NCI-H2107 treated with DMSO at 0.1 percent for 48 hours (cell line): Measurements from ENCODE around the gene HIVEP1.
"Not testable (repeated sequence)": the region's sequence is repeated elsewhere in the genome, so short reads cannot be mapped to it uniquely, and the experiment has no call there.

Experiments used
- DNase-seq: peaks from one replicate; lab custom pipeline; 2025; ENCODE audit not compliant: unreplicated experiment; lab: John Stamatoyannopoulos, UW

Gene HIVEP1

DNA sequence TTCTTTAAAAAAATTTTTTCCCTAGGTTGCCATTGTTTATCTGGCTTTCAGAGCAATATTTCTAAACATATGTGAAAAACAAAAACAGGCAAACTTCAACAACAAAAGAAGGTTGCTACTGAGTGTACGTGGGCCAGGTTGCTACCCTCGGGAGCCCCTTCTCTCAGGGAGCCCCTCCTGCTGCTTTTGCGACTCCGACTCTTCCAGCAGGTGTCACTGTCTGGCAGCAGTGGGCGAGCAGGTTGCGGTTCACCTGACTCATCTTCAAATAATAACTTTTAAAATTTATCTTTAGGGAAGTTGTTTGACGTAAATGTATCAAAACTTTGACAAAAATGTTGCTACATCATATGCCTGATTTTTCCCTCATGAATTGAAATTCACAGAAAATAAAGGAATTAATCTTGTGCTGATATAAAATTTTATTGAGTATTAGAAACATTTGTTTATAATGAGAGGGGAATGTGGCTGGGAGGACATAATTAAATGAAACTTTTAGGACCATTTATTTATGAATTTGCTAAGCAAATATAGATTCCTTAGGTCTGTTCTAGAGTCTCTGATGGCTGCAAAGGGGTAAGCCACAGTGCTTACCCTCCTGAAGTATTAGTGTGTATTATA is 138.8 kb downstream of the HIVEP1 start:
- no peak for DNase-seq

DNA sequence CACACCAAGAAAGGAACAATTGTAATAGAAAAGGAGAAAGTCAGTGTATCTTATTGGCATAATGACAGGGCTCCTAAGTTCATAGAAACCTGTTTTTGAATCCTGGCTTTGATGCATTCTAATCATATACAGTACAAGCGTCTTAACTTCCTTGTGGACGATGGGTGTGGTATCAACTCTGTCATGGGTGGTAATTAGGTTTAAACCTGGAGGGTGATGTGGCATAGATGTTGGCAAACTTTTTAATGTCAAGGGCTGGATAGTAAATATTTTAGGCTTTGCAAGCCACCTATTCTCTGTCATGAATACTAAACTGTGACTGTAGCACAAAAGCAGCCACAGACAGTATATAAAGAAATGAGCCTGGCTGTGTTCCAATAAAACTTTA is 139.3 kb downstream of the HIVEP1 start:
- DNase-seq: no peak

DNA sequence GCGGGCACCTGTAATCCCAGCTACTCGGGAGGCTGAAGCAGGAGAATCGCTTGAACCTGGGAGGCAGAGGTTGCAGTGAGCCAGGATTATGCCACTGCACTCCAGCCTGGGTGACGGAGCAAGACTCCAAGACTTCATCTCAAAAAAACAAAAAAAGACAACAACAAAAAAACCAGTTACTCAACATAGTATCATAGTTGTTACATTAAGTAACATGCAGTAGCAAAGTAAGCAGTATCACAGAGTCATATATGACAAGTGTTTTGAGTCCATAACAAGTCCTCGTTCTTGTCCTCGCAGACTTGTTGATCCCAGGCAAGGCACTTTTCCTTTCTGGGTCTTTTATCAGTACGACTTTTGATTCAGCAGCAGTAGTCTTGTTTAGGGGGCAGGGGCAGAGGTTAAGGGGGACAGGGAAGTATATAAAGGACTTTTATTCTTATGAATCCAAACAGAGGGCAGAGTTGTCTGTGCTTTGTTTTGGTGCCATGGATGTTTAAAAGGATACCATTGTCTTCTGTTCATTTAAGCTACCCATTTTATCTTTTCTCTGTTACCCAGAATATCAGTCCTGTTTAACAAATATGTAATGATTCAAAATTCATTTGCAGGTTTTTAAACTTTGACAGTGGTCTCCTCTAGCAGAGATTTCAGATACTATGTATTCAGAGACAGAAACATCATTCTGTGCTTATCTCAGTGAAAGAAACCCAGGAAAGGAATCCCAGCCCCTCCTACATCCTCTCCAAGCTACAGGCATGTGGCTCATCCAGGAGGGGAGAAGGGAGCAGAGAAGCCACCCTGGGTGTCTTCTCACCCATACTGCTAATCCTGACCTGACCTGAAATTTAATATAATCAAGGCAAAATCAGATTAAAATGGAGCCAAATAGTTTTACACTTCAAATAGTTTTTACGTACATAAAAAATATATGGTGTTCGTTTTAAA is 140.2 kb downstream of the HIVEP1 start:
- DNase-seq: no peak

DNA sequence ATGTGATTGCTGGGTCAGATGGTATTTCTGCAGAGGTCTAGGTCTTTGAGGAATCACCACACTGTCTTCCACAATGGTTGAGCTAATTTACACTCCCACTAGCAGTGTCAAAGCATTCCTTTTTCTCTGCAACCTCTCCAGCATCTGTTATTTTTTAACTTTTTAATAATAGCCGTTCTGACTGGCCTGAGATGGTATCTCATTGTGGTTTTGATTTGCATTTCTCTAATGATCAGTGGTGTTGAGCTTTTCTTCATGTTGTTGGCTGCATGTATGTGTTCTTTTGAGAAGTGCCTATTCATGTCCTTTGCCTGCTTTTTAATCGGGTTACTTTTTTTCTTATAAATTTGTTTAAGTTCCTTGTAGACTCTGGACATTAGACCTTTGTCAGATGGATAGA is 143.7 kb downstream of the HIVEP1 start:
- not testable (repeated sequence) for DNase-seq

DNA sequence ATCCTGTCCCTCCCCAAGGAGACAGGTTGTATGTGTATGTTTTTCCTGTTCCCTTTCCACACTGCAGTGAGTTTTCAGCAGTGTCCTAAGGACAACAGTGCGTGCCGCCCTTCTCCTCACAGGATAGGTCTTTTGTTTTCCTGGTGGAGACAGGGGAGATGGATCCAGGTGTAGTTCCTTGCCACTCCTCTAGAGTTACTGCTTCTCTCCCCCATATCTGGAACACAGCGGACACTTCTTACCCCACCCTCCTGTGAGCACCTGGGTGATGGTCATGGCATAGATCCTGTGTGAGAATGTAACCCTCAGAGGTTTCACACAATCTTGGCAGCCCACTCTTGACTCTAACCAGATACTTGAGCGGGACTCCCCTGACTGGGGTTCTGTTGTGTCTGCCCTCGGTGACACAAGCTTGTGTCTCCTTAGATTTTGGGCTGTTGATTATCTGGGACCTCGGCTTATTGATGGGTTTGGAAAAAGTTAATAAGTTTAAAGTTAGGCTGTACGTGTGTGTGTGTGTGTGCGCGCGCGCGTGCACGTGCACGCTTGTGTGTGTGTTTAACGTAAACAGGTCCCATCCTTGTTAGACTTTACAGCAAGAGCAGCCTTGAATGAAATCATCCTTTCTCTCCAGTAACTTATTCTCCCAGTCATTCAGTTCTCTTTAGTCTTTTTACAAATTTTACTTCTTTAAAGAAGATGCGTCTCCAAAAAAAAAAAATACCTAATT is 146.7 kb downstream of the HIVEP1 start:
- no peak for DNase-seq

DNA sequence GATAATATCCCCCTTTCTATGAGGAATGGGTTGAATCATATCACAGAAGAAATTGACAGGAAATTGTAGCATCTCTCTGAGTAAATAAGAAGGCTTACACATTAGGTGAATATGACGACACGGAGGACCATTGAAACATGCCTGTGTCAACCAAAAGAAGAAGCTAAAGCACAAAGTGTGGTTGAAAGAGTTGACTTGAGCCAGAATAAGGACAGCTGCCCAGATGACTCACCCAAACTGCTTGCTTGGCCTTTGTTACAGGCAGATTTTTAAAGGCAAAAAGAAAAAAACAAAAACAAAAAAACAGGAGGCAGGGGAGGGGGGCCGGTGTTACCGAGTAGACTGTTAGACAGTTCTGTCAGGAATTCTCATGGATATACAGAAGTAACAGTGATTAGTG is 148.2 kb downstream of the HIVEP1 start:
- no peak for DNase-seq

DNA sequence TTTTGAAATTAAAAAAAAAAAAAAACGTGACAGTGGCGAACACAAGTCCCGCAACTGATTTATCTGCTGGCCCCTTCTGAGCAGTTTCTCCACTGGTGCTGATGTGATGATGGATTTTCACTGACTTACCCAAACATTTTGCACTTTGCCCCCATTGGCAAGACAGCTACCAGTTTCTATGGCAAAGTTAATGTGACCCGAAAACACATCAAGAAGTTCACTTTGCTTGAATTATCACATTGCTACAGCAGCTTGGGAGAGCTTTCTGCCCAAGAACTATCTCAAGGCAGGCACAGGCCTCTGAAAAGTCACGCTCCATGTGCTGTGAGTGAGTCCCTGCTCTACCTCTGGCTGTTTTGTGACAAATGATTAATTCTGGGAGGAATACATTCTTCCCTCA is 150.1 kb downstream of the HIVEP1 start:
- no peak for DNase-seq

DNA sequence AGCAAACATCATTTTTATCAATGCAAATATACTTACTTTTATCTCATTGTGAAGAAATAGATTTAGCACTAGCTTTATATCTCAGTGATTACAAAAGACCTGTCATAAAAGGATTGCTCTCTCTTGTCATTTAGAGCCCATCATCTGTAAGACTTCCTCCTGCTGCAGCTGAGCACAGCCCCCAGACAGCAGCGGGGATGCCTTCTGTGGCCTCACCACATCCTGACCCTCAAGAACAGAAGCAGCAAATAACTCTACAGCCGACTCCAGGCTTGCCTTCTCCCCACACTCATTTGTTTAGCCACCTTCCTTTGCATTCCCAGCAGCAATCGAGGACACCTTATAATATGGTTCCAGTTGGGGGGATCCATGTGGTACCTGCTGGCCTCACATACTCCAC is 151.0 kb downstream of the HIVEP1 start:
- no peak for DNase-seq

DNA sequence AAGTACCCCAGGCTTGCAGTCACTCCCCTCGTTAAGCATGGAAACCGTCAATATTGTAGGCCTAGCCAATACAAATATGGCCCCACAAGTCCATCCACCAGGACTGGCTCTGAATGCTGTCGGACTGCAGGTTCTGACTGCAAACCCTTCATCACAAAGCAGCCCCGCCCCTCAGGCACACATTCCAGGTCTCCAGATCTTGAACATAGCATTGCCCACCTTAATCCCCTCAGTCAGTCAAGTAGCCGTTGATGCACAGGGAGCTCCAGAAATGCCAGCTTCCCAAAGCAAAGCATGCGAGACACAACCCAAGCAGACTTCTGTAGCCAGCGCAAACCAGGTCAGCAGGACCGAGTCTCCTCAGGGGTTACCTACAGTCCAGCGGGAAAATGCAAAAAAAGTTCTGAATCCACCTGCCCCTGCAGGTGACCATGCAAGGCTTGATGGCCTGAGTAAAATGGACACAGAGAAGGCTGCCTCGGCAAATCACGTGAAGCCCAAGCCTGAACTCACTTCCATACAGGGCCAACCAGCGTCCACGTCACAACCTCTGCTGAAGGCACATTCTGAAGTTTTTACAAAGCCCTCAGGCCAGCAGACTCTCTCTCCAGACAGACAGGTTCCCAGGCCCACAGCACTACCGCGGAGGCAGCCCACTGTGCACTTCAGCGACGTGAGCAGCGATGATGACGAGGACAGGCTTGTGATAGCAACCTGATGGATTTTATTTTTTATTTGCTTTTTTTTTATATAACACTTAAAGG is 151.8 kb downstream of the HIVEP1 start:
- no peak for DNase-seq

DNA sequence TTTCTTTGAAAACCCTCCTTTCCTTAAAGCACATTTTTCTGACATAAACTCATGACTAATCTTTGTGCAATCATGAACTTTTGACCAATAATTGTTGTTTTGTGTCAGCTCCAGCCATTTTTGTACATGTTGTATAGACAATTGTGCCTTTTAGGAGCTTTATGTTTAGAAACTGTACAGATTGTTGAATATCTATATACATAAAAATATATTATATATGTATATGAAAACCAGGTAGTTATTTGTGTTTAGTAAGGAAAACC is 152.3 kb downstream of the HIVEP1 start:
- DNase-seq: no peak

DNA sequence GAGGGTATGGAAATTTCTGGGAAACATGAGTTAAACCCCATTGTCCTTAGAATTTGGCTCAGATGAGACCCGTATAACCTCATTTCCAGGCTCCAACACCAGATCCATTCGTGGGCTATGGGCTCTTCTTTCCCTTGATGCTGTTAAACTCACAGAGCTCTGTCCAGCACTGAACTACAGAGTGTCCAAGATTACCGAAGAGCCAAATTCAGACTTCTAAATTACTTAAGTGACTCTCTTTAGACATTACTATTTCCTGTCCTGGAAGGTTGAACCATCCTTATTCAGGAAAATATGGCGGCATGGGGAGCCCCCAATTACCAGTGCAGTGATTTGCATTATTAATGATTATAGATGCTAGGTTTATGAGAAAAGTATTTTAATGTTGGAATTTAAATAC is 153.2 kb downstream of the HIVEP1 start:
- no peak for DNase-seq

DNA sequence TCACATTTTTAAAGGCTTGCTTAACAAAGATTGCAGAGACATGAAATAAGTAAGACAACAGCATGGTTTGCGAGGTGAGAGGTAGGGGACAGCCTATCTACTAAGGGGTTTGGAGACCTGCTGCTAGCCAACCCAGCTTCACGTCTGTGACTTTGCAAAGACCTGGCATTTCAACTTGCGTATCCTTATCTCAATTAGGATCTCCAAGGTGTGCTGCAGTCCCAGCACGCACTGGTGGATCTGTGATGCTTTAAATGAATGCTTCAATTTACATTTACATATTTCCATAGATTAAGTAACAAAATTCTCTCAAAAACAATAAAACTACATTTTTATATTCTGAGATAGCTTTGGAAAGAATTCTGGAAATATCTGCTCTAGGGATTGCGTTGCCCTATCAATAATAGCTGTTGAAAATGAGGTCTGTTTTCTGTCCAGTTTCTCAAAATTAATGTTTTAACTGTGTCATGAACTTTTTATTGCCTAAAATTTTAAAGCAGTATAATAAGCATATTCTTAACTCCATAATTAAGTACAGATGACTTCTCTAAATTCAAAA is 153.7 kb downstream of the HIVEP1 start:
- no peak for DNase-seq

DNA sequence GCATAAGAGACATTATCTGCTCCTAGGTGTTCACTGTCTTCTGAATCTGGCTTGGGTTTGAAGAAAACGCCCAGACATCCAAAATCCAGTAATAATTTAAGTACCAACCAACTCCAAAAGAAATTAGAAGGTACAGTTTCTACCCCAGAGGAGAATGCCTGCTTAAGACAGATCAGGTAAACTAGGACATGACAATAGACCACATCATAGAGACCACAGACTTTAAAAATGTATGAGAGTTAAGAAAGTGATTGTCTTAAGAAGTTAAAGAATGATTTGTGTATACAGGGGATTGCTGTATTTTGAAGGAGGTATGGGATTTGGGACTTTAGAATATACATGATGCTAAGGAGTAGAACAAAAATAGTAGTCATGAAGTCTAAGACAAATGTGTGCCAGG is 157.3 kb downstream of the HIVEP1 start:
- DNase-seq: no peak

DNA sequence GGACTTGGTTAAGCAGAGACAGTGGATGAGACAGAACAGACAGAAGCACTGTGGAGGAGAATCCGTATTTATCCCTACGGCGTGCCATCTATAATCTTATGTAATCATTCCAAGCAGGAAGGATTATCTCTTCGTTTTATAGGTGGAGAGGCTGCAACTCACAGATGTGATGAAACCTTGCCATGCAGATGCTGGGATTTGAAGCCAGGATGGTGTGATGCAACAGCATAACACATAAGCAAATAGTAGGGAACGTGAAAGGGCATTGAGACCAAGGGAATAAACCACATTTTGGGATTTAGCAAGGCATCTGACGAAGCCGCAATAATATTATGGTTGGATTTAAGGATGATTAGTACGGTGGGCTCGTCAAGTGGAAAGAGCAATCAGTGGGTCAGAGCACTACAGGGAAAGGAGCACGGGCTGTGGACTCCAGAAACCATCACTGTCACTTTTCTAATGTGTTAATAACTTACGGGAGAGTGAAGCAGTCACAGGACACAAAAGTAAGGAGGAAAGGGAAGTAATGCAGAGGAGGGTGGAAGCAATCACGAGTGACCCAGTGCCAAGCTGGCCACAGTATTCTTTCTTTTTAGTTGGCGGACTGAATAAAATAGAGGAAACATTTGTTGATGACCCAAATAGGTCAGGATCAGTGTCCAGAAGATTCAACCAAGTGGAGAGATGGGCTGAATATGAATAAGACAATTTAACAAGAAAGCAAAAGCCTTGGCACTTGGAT is 158.4 kb downstream of the HIVEP1 start:
- no peak for DNase-seq

DNA sequence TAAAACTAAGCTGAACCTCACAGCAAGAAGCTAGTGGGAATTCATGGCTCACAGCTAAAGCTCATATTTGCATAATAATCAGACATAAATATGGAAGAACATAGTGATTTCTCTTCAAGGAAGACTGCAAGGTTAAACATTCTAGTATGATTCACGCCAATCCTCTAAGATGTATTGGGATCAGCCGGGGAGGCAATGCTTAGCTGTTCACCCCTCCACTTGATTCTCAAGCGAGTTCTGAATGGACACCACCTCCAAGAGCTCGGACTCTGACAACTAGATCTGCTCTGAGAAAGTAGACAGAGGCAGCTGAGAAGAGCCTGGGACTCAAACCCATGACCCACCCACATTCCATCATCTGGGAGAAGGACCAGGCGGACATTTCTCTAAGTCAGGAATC is 159.6 kb downstream of the HIVEP1 start:
- DNase-seq: no peak

DNA sequence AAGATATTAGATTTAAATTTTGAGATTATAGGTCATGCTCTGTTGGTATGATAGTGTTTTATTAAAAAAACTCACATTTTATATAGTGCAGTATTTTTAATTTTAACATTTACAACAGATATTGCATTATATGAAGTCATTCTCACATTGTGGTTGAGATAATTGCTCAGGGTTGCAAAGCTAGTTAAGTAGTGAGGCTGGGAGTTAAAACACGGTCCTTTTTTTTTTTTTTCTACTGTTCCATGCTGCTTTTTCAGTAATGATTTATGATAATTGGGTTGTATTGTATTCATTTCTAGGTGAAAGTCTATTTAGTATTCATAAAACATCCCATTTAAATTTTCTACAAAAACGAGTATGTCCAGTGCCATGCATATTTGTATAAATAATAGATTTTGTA is 160.5 kb downstream of the HIVEP1 start:
- DNase-seq: no peak

DNA sequence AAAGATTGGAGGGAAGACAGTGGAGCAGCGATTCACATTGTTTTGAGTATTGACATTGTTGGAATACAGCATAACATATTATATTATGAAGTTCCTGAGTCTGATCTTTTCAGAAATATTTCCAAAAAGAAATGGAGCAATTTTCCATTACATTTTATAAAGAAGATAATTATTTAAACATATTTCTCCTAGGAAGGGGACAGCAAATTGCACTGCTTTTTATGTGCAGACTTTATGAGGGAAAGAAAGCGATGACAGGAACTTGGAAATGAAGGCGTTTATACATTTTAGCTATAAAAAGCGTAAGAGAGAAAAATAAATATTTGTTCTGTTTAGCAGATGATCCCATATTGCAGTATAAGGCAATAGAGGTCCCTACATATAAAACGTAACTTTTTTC is 161.1 kb downstream of the HIVEP1 start:
- no peak for DNase-seq

DNA sequence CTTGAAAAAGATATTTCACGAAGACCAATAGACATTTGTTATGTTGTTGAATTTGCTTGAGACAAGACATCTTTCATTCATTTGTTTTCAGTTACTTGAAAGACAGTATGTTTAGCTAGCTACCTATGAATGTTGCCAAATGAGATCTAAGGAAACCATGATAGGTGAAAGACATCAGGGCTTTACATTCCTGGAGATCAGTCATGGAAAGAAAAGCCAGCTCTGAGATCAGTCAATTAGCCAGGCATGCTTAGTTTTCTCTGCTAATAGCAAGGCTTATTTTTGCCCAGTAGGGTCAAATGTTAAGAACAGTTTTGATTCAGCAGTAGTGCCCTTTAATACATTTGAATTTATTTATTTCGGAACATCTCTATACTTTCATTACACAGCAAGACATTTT is 161.5 kb downstream of the HIVEP1 start:
- no peak for DNase-seq

DNA sequence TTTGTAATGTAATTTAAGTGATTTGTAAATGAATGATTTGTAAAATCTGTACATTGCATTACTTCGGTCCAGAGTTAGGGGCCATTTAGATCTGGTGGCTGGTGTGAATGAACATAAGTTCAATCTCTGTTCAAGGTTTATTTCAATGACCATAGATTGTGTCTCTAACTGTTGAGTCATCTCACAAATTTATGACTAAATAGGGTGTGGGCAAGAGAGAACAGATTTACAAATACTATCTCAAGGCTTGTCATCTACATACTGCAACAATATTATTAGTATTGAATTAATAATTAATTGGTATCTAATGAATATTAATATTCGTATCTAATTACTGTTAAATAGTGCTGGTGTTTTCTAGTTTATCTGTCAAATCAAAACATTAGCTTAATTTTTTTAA is 162.8 kb downstream of the HIVEP1 start:
- DNase-seq: no peak

DNA sequence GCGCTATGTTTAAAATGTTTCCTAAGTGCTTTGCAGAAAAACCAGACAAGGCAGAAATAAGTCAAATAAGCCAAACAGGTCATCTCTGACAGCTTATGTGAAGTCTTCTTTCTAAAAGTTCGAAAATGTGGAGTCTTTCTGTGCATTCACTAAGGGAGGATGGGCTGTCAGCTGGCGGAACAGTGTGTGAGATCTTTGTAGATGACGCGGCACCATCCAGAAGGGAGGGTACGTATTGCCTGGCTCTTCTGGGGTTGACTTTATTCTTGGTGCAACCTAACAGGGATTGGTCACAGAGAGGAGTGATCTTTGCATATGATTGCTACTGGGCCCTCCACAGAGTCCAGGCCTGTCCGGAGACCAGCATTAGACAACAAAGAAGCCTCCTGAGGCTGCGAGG is 163.5 kb downstream of the HIVEP1 start:
- no peak for DNase-seq
